Measurements from ENCODE around the gene WRAP73.

WRAP73 gene

DNA sequence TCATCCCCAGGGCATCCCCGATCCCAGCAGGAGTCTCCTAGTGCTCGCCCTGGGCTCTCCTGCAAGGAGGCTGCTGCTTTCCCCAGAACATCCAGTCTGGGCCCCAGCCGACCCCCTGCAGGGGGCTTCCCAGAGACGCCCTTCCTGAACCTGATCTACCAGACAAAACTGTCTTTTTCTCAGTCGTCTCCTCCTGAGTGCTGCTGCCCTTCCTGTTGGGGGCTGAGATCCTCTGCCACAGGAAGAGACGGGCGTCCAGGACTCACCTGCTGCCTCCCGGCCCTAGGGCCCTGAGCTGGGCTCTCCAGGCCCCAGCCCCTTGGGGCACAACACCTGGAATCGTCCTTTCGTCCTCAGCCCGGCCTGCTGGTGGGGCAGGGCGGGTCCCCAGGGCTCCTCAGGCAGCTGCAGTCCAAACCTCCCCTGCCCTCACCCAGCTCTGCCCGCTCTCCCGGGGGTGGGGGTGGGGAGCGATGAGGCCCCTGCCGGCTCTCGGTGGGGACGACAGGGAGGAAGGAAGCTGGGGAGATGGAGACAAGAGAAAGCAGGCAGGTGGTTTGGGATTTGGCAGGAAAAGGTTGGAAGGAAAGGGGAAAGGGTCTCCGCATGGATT, 39.3 kb upstream of the WRAP73 start:
- no peak for ATAC-seq (replicated peaks; ENCODE audit: extremely low read depth, poor library complexity, severe bottlenecking)
- no peaks in the 10 kb centered on the region for H3K9me3 Mint-ChIP-seq
- H3K4me3 Mint-ChIP-seq, result no peak overlapping the region
- H3K27me3 Mint-ChIP-seq, result no peaks in the 10 kb centered on the region
- H3K36me3 Mint-ChIP-seq (ENCODE audit: insufficient read depth), result peaks cover 2% of the 10 kb centered on the region
- H3K27ac Mint-ChIP-seq (ENCODE audit: low read depth), result no peak overlapping the region
- no peak for DNase-seq (ENCODE audit: low spot score in 2 of 2)
- no peaks in the 10 kb centered on the region for H3K4me1 Mint-ChIP-seq

DNA sequence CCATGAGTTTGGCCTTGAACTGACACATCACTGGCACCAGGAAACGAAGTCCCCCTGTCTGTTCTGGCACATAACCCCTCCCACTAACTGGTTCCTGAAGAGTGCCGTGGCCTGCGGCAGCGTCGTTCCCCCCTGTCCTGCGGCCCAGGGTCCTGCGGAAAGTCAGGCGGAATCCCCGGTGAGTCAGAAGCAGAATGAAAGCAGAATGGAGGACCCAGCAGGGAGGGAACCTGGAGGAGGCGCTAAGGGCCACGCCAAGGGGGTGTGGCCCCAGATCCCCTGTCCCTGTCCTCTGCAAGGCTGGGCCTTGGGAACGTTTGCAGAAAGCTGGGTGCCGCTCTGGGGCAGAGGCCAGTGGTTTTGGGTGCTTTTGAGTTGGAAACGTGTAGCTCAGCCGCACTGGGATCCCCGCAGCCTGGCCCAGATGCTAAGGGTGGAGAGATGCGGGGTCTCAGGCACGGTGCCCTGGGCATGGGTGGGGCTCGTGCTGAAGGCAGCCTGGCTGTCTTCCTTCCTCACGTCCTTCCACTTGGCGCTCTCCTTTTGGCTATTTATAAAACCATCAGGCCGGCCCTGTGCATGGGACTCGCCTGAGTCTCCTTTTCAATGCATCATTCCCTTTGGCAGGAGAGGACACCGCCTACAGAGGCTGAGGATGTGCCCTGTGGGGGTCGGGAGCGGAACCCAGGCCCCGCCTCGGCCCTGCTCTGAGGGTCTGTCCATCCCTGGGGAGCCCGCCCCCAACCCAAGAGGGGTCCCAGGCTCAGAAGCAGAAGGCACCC, 38.6 kb upstream of the WRAP73 start:
- H3K4me3 Mint-ChIP-seq, result no peak overlapping the region

DNA sequence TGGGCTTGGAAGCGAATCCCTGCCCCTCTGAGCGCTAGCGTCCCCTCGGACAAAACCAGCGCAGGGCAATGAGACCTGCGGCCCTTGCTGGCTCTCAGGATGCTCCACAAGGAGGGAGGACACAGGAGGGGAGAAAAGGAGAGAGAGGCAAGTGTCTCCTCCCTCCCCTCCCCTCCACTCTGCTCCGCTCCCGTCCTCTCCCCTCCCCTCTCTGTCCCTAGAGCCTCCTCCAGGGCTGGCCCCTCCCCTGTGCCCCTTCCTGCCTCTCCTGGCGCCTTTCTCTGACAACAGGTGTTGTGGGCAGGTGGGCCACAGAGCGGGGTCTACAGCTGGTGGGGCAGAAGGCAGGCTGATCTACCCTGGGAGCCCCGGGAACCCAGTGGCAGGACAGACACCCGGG, 37.6 kb upstream of the WRAP73 start:
- H3K27ac Mint-ChIP-seq (ENCODE audit: low read depth), result no peak overlapping the region
- no peaks in the 10 kb centered on the region for H3K4me1 Mint-ChIP-seq
- peaks cover 11% of the 10 kb centered on the region for H3K27me3 Mint-ChIP-seq
- DNase-seq (ENCODE audit: low spot score in 2 of 2) (no peak), ATAC-seq (replicated peaks; ENCODE audit: extremely low read depth, poor library complexity, severe bottlenecking) (no peak)
- H3K36me3 Mint-ChIP-seq (ENCODE audit: insufficient read depth), result peaks cover 2% of the 10 kb centered on the region
- no peaks in the 10 kb centered on the region for H3K9me3 Mint-ChIP-seq
- no peak overlapping the region for H3K4me3 Mint-ChIP-seq

More for the DNA sequence above, 38.6 kb upstream of the WRAP73 start:
- DNase-seq (ENCODE audit: low spot score in 2 of 2) (no peak), ATAC-seq (replicated peaks; ENCODE audit: extremely low read depth, poor library complexity, severe bottlenecking) (no peak)
- no peaks in the 10 kb centered on the region for H3K4me1 Mint-ChIP-seq
- H3K27ac Mint-ChIP-seq (ENCODE audit: low read depth), result no peak overlapping the region
- H3K9me3 Mint-ChIP-seq, result no peaks in the 10 kb centered on the region
- H3K27me3 Mint-ChIP-seq, result peaks cover 4% of the 10 kb centered on the region
- H3K36me3 Mint-ChIP-seq (ENCODE audit: insufficient read depth), result peaks cover 2% of the 10 kb centered on the region

DNA sequence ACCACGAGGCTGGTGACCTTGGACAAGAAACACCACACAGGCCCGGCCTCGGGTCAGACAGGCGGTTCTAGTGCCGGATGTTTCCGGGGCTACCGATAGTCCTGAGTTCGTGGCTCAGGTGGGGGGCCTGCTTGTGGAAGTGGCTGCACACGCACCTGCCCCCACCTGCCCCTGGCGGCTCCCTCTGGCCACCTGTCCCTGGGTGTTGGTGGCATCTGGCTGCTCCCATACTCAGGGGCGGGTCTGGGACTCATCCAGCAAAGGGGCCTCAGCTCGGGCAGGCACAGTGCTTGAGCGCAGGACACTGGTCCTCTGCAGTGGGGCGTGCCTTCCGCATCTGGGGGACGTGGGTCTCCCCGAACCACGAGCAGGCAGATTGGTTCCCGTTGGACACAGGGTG, 36.0 kb upstream of the WRAP73 start:
- Mint-ChIP-seq H3K27me3 (peaks cover 11% of the 10 kb centered on the region), H3K36me3 (ENCODE audit: insufficient read depth) (no peaks in the 10 kb centered on the region), H3K9me3 (no peaks in the 10 kb centered on the region), H3K27ac (ENCODE audit: low read depth) (no peak overlapping the region), H3K4me3 (no peak overlapping the region), H3K4me1 (no peaks in the 10 kb centered on the region)
- DNase-seq (ENCODE audit: low spot score in 2 of 2) (no peak), ATAC-seq (replicated peaks; ENCODE audit: extremely low read depth, poor library complexity, severe bottlenecking) (no peak)

DNA sequence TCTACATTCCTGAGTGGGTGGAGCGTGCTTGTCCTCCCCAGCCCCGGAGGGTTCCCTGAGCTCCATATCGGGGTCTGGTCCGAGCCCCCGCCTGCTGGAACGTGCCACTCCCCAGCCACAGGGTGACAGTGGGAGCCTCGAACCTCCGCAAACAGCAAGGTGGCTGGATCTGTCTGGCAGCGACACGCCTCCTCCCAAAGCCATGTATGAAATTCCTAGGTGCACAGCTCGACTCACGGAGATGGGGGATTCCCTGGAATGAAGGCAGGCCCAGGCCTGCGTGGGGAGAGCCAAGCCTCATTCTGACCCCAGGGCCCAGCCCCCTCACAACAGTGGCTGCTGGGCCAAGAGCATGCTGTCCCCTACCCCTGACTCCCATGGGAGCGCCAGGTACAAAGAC, 35.3 kb upstream of the WRAP73 start:
- H3K4me3 Mint-ChIP-seq, result no peak overlapping the region
- no peaks in the 10 kb centered on the region for H3K4me1 Mint-ChIP-seq
- no peaks in the 10 kb centered on the region for H3K9me3 Mint-ChIP-seq
- H3K27me3 Mint-ChIP-seq, result peaks cover 11% of the 10 kb centered on the region
- no peak for DNase-seq (ENCODE audit: low spot score in 2 of 2)
- no peak for ATAC-seq (replicated peaks; ENCODE audit: extremely low read depth, poor library complexity, severe bottlenecking)
- no peak overlapping the region for H3K27ac Mint-ChIP-seq (ENCODE audit: low read depth)
- no peaks in the 10 kb centered on the region for H3K36me3 Mint-ChIP-seq (ENCODE audit: insufficient read depth)

DNA sequence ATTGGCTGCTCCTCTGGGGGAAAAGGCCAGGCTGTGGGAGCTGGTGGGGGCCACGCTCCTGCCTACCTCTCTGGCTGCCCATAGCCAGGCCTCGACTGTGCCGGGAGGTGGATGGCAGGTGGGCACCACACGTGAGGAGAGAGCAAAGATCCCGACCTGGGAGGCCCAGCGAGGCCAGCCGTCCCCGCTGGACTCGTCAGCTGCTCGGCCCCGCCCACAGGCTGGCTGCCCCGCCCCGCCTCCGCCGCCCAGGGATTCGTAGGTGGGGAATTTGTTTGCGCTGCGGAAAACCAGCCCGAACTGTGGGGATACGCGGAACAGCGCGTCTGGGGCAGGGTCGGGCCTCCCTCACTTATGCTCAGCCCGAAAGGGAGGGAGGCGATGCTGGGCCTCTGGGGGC, 34.1 kb upstream of the WRAP73 start:
- no peak overlapping the region for H3K4me3 Mint-ChIP-seq
- H3K27ac Mint-ChIP-seq (ENCODE audit: low read depth), result no peak overlapping the region
- H3K9me3 Mint-ChIP-seq, result peaks cover 4% of the 10 kb centered on the region
- peaks cover 11% of the 10 kb centered on the region for H3K4me1 Mint-ChIP-seq
- peaks cover 11% of the 10 kb centered on the region for H3K27me3 Mint-ChIP-seq
- no peak for ATAC-seq (replicated peaks; ENCODE audit: extremely low read depth, poor library complexity, severe bottlenecking)
- no peaks in the 10 kb centered on the region for H3K36me3 Mint-ChIP-seq (ENCODE audit: insufficient read depth)
- no peak for DNase-seq (ENCODE audit: low spot score in 2 of 2)

DNA sequence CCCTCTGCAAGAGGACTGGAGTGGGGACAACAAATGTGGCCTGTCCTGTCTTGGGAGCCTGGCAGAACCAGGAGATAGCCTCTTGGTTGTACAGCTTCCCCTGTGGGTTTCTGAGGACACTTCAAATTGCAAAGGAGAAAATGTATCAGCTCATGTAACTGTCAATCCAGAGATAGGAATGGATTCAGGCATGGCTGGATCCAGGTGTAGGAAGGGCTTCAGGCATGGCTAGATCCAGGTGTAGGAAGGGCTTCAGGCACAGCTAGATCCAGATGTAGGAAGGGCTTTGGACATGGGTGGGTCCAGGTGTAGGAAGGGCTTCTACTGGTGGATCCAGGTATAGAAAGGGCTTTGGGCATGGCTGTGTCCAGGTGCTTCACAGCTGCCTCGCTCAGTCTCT, 33.3 kb upstream of the WRAP73 start:
- H3K4me1 Mint-ChIP-seq, result peaks cover 12% of the 10 kb centered on the region
- H3K27me3 Mint-ChIP-seq, result peaks cover 11% of the 10 kb centered on the region
- no peak overlapping the region for H3K4me3 Mint-ChIP-seq
- ATAC-seq (replicated peaks; ENCODE audit: extremely low read depth, poor library complexity, severe bottlenecking) (no peak), DNase-seq (ENCODE audit: low spot score in 2 of 2) (no peak)
- no peak overlapping the region for H3K27ac Mint-ChIP-seq (ENCODE audit: low read depth)
- H3K9me3 Mint-ChIP-seq, result peaks cover 4% of the 10 kb centered on the region
- peaks cover 1% of the 10 kb centered on the region for H3K36me3 Mint-ChIP-seq (ENCODE audit: insufficient read depth)

DNA sequence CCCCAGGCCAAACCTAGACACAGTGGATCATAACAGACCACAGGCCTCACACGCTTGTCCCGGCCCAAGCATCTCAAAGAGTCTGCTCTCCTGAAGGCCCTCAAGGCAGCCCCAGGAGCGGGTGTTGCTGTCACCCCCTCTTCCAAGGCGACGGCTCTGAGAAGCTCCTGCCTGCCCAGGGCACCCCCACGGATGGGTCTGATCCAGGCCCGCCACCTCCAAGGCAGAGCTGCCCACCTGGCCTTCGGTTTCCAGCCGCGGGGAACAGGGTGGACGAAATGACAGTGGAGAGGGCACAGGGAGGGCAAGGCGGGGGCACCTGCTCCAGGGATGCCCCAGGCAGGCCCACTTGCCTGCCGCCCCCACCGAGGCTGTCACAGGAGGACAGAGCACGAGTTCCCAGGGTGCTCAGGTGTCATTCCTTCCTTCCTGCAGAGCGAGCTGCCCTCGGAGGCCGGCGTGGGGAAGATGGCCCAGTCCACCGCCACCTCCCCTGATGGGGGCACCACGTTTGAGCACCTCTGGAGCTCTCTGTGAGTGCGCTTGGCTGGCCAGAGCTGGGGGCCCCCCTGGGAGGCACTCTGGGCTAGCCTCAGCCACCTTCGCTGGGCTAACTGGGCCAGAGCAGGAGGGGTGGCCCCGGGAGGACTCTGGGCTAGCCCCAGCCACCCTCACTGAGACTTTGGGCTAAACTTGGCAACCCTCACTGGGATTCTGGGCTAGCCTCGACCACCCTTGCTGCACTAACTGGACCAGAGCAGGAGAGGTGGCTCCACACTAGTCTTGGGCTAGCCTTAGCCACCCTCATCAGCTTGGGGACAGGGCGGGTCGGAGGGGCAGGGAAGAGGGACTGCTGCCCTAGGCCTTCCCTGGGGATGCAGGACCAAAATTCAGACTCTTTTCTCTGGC, 32.2 kb upstream of the WRAP73 start:
- DNase-seq (ENCODE audit: low spot score in 2 of 2) (no peak), ATAC-seq (replicated peaks; ENCODE audit: extremely low read depth, poor library complexity, severe bottlenecking) (no peak)
- Mint-ChIP-seq H3K4me1 (peaks cover 19% of the 10 kb centered on the region), H3K27ac (ENCODE audit: low read depth) (no peak overlapping the region), H3K9me3 (peaks cover 4% of the 10 kb centered on the region), H3K4me3 (no peak overlapping the region), H3K27me3 (peaks cover 11% of the 10 kb centered on the region), H3K36me3 (ENCODE audit: insufficient read depth) (peaks cover 2% of the 10 kb centered on the region)

DNA sequence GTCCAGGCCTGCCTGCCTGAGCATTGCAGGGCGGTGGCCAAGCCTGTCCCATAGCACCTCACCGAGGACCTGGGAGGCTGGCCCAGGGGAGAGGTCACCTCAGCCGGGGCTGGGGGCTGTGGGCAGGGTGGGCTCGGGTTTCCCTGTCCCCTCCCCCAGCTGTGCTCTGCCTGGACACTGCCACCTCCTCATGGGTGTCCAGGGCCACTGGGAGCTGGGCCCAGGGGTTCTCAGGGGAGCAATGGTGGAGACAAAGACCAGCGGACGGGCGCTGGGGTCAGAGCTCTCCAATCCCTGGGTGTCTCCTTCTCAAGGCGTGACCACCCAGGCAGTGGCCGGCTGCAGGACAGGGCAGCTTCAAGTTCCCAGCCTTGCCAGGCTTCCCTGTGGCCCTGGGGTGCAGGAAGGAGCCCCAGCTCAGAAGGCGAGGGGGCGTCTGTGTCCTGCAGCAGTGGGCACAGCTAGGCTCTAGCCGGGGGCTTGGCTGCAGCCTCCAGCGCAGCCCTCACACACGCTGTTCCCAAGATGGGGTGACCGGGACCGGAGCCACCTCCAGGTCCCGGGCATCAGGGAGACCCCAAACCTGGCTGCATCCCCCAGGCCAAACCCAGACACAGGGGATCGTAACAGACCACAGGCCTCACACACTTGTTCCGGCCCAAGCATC, 31.5 kb upstream of the WRAP73 start:
- peaks cover 2% of the 10 kb centered on the region for H3K36me3 Mint-ChIP-seq (ENCODE audit: insufficient read depth)
- ATAC-seq (replicated peaks; ENCODE audit: extremely low read depth, poor library complexity, severe bottlenecking) (no peak), DNase-seq (ENCODE audit: low spot score in 2 of 2) (no peak)
- peaks cover 11% of the 10 kb centered on the region for H3K27me3 Mint-ChIP-seq
- H3K4me3 Mint-ChIP-seq, result no peak overlapping the region
- no peak overlapping the region for H3K27ac Mint-ChIP-seq (ENCODE audit: low read depth)
- H3K9me3 Mint-ChIP-seq, result peaks cover 4% of the 10 kb centered on the region
- H3K4me1 Mint-ChIP-seq, result peaks cover 19% of the 10 kb centered on the region

DNA sequence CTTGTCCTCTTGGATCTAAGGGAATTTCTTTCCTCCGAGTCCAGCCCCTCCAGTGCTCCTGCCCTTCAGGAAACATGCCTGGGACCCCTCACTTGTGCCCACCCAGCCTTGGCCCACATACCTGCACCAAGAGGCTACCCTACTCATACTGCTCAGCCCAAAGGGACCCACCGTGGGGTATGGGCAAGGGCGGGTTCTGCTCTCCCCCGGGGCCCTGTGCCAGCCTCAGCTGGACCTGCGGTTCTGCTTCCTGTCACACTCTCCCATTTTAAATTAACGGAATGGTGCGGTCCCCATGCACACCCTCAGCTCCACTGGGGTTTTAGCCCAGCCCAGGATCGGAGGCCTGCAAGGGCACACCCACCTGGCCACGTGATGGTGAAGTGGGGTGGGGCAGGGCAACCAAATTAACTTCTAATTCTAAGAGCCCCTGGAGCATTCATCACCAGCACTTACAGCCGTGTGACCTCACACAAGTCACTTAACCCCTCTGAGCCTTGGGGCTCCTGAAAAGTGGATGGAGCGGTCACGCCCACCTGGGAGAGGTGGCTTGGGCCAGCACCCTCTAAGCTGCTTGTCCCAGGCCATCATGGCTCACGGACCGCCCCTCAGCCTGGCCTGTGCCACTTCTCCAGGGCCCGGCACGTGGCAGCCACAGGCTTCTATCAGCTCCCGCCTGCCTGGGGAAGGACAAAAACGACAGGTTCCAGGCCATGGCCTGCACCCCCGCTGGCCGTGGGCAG, 30.8 kb upstream of the WRAP73 start:
- peaks cover 4% of the 10 kb centered on the region for H3K9me3 Mint-ChIP-seq

DNA sequence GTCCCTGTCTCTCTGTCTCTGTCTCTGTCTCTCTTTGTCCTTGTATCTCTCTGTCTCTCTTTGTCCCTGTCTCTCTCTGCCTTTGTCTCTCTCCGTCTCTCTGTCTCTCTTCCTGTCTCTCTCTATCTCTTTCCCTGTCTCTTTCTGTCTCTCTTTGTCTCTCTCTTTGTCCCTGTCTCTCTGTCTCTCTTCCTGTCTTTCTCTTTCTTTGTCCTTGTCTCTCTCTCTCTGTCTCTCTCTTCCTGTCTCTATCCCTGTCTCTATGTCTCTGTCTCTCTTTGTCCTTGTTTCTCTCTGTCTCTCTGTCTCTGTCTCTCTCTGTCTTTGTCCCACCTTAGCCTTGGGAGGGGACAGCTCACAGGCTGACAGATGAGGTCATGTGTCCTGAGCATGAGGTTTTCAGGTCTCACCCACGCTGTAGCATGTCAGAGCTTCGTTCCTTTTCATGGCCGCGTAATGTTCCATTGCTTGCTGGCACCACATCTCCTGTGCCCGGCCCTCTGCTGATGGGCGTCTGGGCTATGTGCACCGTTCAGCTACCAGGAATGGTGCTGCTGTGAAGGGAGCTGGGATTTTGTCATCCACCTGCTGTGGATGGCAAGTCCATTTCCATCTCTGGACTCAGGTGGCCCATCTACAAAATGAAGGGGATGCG, 30.0 kb upstream of the WRAP73 start:
- H3K4me1 Mint-ChIP-seq, result peaks cover 19% of the 10 kb centered on the region

More for the DNA sequence above, 30.8 kb upstream of the WRAP73 start:
- Mint-ChIP-seq H3K4me1 (peaks cover 19% of the 10 kb centered on the region), H3K36me3 (ENCODE audit: insufficient read depth) (peaks cover 3% of the 10 kb centered on the region), H3K27me3 (peaks cover 11% of the 10 kb centered on the region), H3K27ac (ENCODE audit: low read depth) (no peak overlapping the region), H3K4me3 (no peak overlapping the region)
- ATAC-seq (replicated peaks; ENCODE audit: extremely low read depth, poor library complexity, severe bottlenecking), result no peak
- no peak for DNase-seq (ENCODE audit: low spot score in 2 of 2)

More for the DNA sequence above, 30.0 kb upstream of the WRAP73 start:
- H3K36me3 Mint-ChIP-seq (ENCODE audit: insufficient read depth), result peaks cover 3% of the 10 kb centered on the region
- peak overlapping the region; percentile 30 for H3K27ac Mint-ChIP-seq (ENCODE audit: low read depth)
- ATAC-seq (replicated peaks; ENCODE audit: extremely low read depth, poor library complexity, severe bottlenecking), result no peak
- no peak for DNase-seq (ENCODE audit: low spot score in 2 of 2)
- peaks cover 4% of the 10 kb centered on the region for H3K9me3 Mint-ChIP-seq
- H3K27me3 Mint-ChIP-seq, result peaks cover 11% of the 10 kb centered on the region
- H3K4me3 Mint-ChIP-seq, result no peak overlapping the region
